Stimulated activated CD4-positive, alpha-beta T cell treated with anti-CD3 and anti-CD28 coated beads, Interleukin-15, amount 100 ng/mL, for 48 hours (primary cell): ENCODE results near the gene THAP12.
"Not testable (repeated sequence)": the region's sequence is repeated elsewhere in the genome, so short reads cannot be mapped to it uniquely, and the experiment has no call there.

Experiments used
- DNase-seq, 2 donors: peaks; one replicate each; pipeline ENCODE4 v3.0.0-alpha.2; 2020; ENCODE audit warnings: low read depth in 2 of 2

The THAP12 gene

GRCh38 chr11:76380977-76381719 lies at the start of gene THAP12, which contains the start of gene GVQW3:
Gene THAP12 (minus strand): TSS chr11:76381132. CDS start chr11:76380836, 296 bp downstream.
Gene GVQW3 (plus strand): TSS chr11:76381323. CDS start chr11:76381829, 506 bp downstream.
- peak; percentile 94 for DNase-seq

GRCh38 chr11:76426660-76427059 lies 45.7 kb upstream of the THAP12 start:
- DNase-seq, result no peak

- DNase-seq, result no peak
Measured at GRCh38 chr11:76424891-76425290, 44.0 kb upstream of the THAP12 start.

- DNase-seq, result no peak
Measured at GRCh38 chr11:76424379-76424778, 43.4 kb upstream of the THAP12 start.

- no peak for DNase-seq
Measured at GRCh38 chr11:76419896-76420295, 39.0 kb upstream of the THAP12 start.

- no peak for DNase-seq
Measured at GRCh38 chr11:76415073-76415472, 34.1 kb upstream of the THAP12 start.

- DNase-seq, result no peak
Measured at GRCh38 chr11:76410851-76411357, 30.0 kb upstream of the THAP12 start.

GRCh38 chr11:76408171-76408965 lies 27.4 kb upstream of the THAP12 start:
- DNase-seq, result no peak

GRCh38 chr11:76406359-76406758 lies 25.4 kb upstream of the THAP12 start:
- DNase-seq, result no peak

GRCh38 chr11:76401484-76401883 lies 20.6 kb upstream of the THAP12 start:
- not testable (repeated sequence) for DNase-seq

GRCh38 chr11:76400967-76401366 lies 20.0 kb upstream of the THAP12 start:
- no peak for DNase-seq

- DNase-seq, result no peak
Measured at GRCh38 chr11:76397383-76397782, 16.5 kb upstream of the THAP12 start.

- no peak for DNase-seq
Measured at GRCh38 chr11:76395296-76395695, 14.4 kb upstream of the THAP12 start.

- no peak for DNase-seq
Measured at GRCh38 chr11:76394411-76394810, 13.5 kb upstream of the THAP12 start.

GRCh38 chr11:76392870-76393269 lies 11.9 kb upstream of the THAP12 start:
- DNase-seq, result no peak

- DNase-seq, result no peak
Measured at GRCh38 chr11:76391811-76392475, 11.0 kb upstream of the THAP12 start.

- no peak for DNase-seq
Measured at GRCh38 chr11:76391021-76391420, 10.1 kb upstream of the THAP12 start.

GRCh38 chr11:76388408-76388807 lies 7.5 kb upstream of the THAP12 start:
- DNase-seq, result no peak

GRCh38 chr11:76385903-76386302 lies 5.0 kb upstream of the THAP12 start:
- DNase-seq, result no peak

- DNase-seq, result no peak
Measured at GRCh38 chr11:76382209-76382608, 1.3 kb upstream of the THAP12 start.

- DNase-seq, result peak; percentile 47 to 53
Measured at GRCh38 chr11:76380159-76380976, 564 bp downstream of the THAP12 start.
